Stimulated activated naive CD8-positive, alpha-beta T cell treated with anti-CD3 and anti-CD28 coated beads, Interleukin-15, amount 100 ng/mL, for 72 hours (primary cell): ENCODE measurements around the gene HADHB.
"Not testable (repeated sequence)": the region's sequence is repeated elsewhere in the genome, so short reads cannot be mapped to it uniquely, and the experiment has no call there.

Experiments
- ATAC-seq: fragments of 150-1000 bp; cut with Tn5 transposase; 2 replicates; pipeline ENCODE4 v1.10.0; 2021; ENCODE audit warnings: mild to moderate bottlenecking, moderate library complexity
- DNase-seq, 2 donors: peaks; one replicate each; pipeline ENCODE4 v3.0.0; 2021 to 2022
- H3K27ac Mint-ChIP-seq, 2 donors: one replicate each; pipeline ENCODE4 v1.8.0; 2022; ENCODE audit warnings: mild to moderate bottlenecking in 2 of 2, mixed read lengths in 2 of 2, moderate library complexity in 2 of 2
- H3K27me3 Mint-ChIP-seq: one replicate; pipeline ENCODE4 v1.8.0; 2022; ENCODE audit warnings: mixed read lengths
- H3K4me1 Mint-ChIP-seq: one replicate; pipeline ENCODE4 v1.8.0; 2022; ENCODE audit warnings: mild to moderate bottlenecking, mixed read lengths
- H3K4me3 Mint-ChIP-seq, 2 donors: one replicate each; pipeline ENCODE4 v1.8.0; 2022; ENCODE audit warnings: mild to moderate bottlenecking in 2 of 2, mixed read lengths in 2 of 2, moderate library complexity in 1 of 2
- H3K9me3 Mint-ChIP-seq, 2 donors: one replicate each; pipeline ENCODE4 v1.8.0; 2022; ENCODE audit warnings: mixed read lengths in 2 of 2

Gene HADHB

GRCh38 chr2:26300234-26300925 lies 55.6 kb downstream of the HADHB start:
- Mint-ChIP-seq H3K27ac (no peak overlapping the region), H3K4me3 (no peak overlapping the region), H3K27me3 (no peaks in the 10 kb centered on the region), H3K4me1 (no peaks in the 10 kb centered on the region), H3K9me3 (no peaks in the 10 kb centered on the region)
- ATAC-seq (no peak), DNase-seq (peak in 1 of 2 donors; percentile 18)

GRCh38 chr2:26302846-26303245 lies 58.1 kb downstream of the HADHB start:
- Mint-ChIP-seq H3K4me1 (no peaks in the 10 kb centered on the region), H3K27me3 (no peaks in the 10 kb centered on the region), H3K27ac (no peak overlapping the region), H3K4me3 (no peak overlapping the region), H3K9me3 (no peaks in the 10 kb centered on the region)
- ATAC-seq (no peak), DNase-seq (no peak)

GRCh38 chr2:26305094-26305493 lies 60.4 kb downstream of the HADHB start:
- DNase-seq, H3K27me3 Mint-ChIP-seq, H3K27ac Mint-ChIP-seq, H3K9me3 Mint-ChIP-seq, H3K4me3 Mint-ChIP-seq, ATAC-seq, H3K4me1 Mint-ChIP-seq: not testable (repeated sequence)

GRCh38 chr2:26305540-26305939 lies 60.8 kb downstream of the HADHB start:
- Mint-ChIP-seq H3K27ac (no peak overlapping the region), H3K9me3 (no peaks in the 10 kb centered on the region), H3K27me3 (no peaks in the 10 kb centered on the region), H3K4me3 (no peak overlapping the region), H3K4me1 (no peaks in the 10 kb centered on the region)
- DNase-seq (no peak), ATAC-seq (no peak)

- ATAC-seq = no peak
- no peak for DNase-seq
- no peaks in the 10 kb centered on the region for H3K9me3 Mint-ChIP-seq
- no peak overlapping the region for H3K4me3 Mint-ChIP-seq
- peak overlapping the region; percentile 31 to 87 for H3K27ac Mint-ChIP-seq
- no peaks in the 10 kb centered on the region for H3K4me1 Mint-ChIP-seq
- H3K27me3 Mint-ChIP-seq = no peaks in the 10 kb centered on the region
These were observed 65.2 kb downstream of the HADHB start for GRCh38 chr2:26309921-26310320.

- H3K27ac Mint-ChIP-seq = no peak overlapping the region
- DNase-seq (no peak), ATAC-seq (no peak)
- no peaks in the 10 kb centered on the region for H3K27me3 Mint-ChIP-seq
- no peaks in the 10 kb centered on the region for H3K4me1 Mint-ChIP-seq
- no peaks in the 10 kb centered on the region for H3K9me3 Mint-ChIP-seq
- H3K4me3 Mint-ChIP-seq = no peak overlapping the region
These were observed 67.7 kb downstream of the HADHB start for GRCh38 chr2:26312471-26312870.

GRCh38 chr2:26313446-26313845 lies 68.7 kb downstream of the HADHB start:
- Mint-ChIP-seq H3K9me3 (no peaks in the 10 kb centered on the region), H3K27me3 (no peaks in the 10 kb centered on the region), H3K27ac (no peak overlapping the region), H3K4me3 (no peak overlapping the region), H3K4me1 (no peaks in the 10 kb centered on the region)
- ATAC-seq (no peak), DNase-seq (no peak)

GRCh38 chr2:26314243-26314642 lies 69.5 kb downstream of the HADHB start:
- no peak for ATAC-seq
- H3K4me1 Mint-ChIP-seq = no peaks in the 10 kb centered on the region
- no peak overlapping the region for H3K27ac Mint-ChIP-seq
- no peaks in the 10 kb centered on the region for H3K27me3 Mint-ChIP-seq
- H3K9me3 Mint-ChIP-seq = no peaks in the 10 kb centered on the region
- no peak for DNase-seq
- H3K4me3 Mint-ChIP-seq = no peak overlapping the region

- DNase-seq (no peak), ATAC-seq (peak; percentile 23)
- Mint-ChIP-seq H3K4me3 (no peak overlapping the region), H3K4me1 (no peaks in the 10 kb centered on the region), H3K9me3 (no peaks in the 10 kb centered on the region), H3K27ac (no peak overlapping the region), H3K27me3 (no peaks in the 10 kb centered on the region)
These were observed 71.3 kb downstream of the HADHB start for GRCh38 chr2:26316041-26316440.

GRCh38 chr2:26316845-26317244 lies 72.1 kb downstream of the HADHB start:
- H3K9me3 Mint-ChIP-seq = no peaks in the 10 kb centered on the region
- H3K4me1 Mint-ChIP-seq = no peaks in the 10 kb centered on the region
- DNase-seq (no peak), ATAC-seq (no peak)
- H3K27me3 Mint-ChIP-seq = no peaks in the 10 kb centered on the region
- H3K4me3 Mint-ChIP-seq = no peak overlapping the region
- H3K27ac Mint-ChIP-seq = peak overlapping the region in 1 of 2 donors; percentile 17

GRCh38 chr2:26317377-26318105 lies 72.8 kb downstream of the HADHB start:
- no peaks in the 10 kb centered on the region for H3K9me3 Mint-ChIP-seq
- DNase-seq = no peak
- H3K4me3 Mint-ChIP-seq = no peak overlapping the region
- peak overlapping the region in 1 of 2 donors; percentile 55 for H3K27ac Mint-ChIP-seq
- ATAC-seq = no peak
- no peaks in the 10 kb centered on the region for H3K27me3 Mint-ChIP-seq
- H3K4me1 Mint-ChIP-seq = no peaks in the 10 kb centered on the region

- Mint-ChIP-seq H3K27ac (no peak overlapping the region), H3K4me3 (no peak overlapping the region), H3K27me3 (no peaks in the 10 kb centered on the region), H3K4me1 (no peaks in the 10 kb centered on the region), H3K9me3 (no peaks in the 10 kb centered on the region)
- DNase-seq (no peak), ATAC-seq (no peak)
These were observed 74.2 kb downstream of the HADHB start for GRCh38 chr2:26318950-26319349.

- peaks cover 18% of the 10 kb centered on the region for H3K4me1 Mint-ChIP-seq
- not testable (repeated sequence) for H3K4me3 Mint-ChIP-seq, H3K27me3 Mint-ChIP-seq, DNase-seq, H3K27ac Mint-ChIP-seq, H3K9me3 Mint-ChIP-seq, ATAC-seq
These were observed 79.7 kb downstream of the HADHB start for GRCh38 chr2:26324479-26324878.

- DNase-seq (no peak), ATAC-seq (no peak)
- Mint-ChIP-seq H3K27ac (no peak overlapping the region), H3K4me1 (peaks cover 22% of the 10 kb centered on the region), H3K9me3 (no peaks in the 10 kb centered on the region), H3K4me3 (no peak overlapping the region), H3K27me3 (no peaks in the 10 kb centered on the region)
These were observed 80.2 kb downstream of the HADHB start for GRCh38 chr2:26324903-26325302.

GRCh38 chr2:26325851-26326250 lies 81.1 kb downstream of the HADHB start:
- Mint-ChIP-seq H3K27ac (no peak overlapping the region), H3K4me1 (peaks cover 28% of the 10 kb centered on the region), H3K9me3 (no peaks in the 10 kb centered on the region), H3K27me3 (no peaks in the 10 kb centered on the region), H3K4me3 (no peak overlapping the region)
- no peak for ATAC-seq
- no peak for DNase-seq

- ATAC-seq (peak; percentile 52), DNase-seq (no peak)
- Mint-ChIP-seq H3K4me3 (no peak overlapping the region), H3K4me1 (peaks cover 28% of the 10 kb centered on the region), H3K27ac (peak overlapping the region in 1 of 2 donors; percentile 7), H3K9me3 (no peaks in the 10 kb centered on the region), H3K27me3 (no peaks in the 10 kb centered on the region)
These were observed 81.8 kb downstream of the HADHB start for GRCh38 chr2:26326514-26326913.
